B cell (primary cell): Measurements from ENCODE around the gene P2RX3.

Source experiments
- CTCF ChIP-seq: fragments of 200-600 bp; IDR thresholded peaks from one replicate; pipeline ENCODE4 v1.8.0; 2022; ENCODE audit warnings: antibody characterized with exemption, mild to moderate bottlenecking
- EZH2 ChIP-seq: IDR thresholded peaks from 2 replicates; pipeline ENCODE4 v1.6.1; 2012; ENCODE audit warnings: borderline replicate concordance, low read depth, mild to moderate bottlenecking, moderate library complexity, low read length; ENCODE audit not compliant: insufficient read depth, poor library complexity, severe bottlenecking

GRCh38 chr11:57421805-57422204 lies 83.7 kb downstream of the P2RX3 start:
- no peak for TF ChIP-seq CTCF
- TF ChIP-seq EZH2 = no peak
